DOHH2 (cell line): Measurements from ENCODE around the gene OR2J1.

Experiments
- EZH2phosphoT487 ChIP-seq: fragments of 200-600 bp; sonication (generic); IDR thresholded peaks from 2 replicates; pipeline ENCODE4 v1.6.1; 2017; ENCODE audit warnings: borderline replicate concordance, mild to moderate bottlenecking, antibody characterized with exemption, low read length, moderate library complexity, mixed read lengths
- TF ChIP-seq, protein P1 (sequence below): fragments of 200-600 bp; sonication (generic); IDR thresholded peaks from one replicate; pipeline ENCODE4 v1.5.1; 2014; ENCODE audit warnings: antibody characterized with exemption, mild to moderate bottlenecking, low read depth, low read length; ENCODE audit not compliant: poor library complexity, severe bottlenecking

GRCh38 chr6:29141606-29142005, 42.3 kb downstream of the OR2J1 start:
- TF ChIP-seq, protein P1, sequence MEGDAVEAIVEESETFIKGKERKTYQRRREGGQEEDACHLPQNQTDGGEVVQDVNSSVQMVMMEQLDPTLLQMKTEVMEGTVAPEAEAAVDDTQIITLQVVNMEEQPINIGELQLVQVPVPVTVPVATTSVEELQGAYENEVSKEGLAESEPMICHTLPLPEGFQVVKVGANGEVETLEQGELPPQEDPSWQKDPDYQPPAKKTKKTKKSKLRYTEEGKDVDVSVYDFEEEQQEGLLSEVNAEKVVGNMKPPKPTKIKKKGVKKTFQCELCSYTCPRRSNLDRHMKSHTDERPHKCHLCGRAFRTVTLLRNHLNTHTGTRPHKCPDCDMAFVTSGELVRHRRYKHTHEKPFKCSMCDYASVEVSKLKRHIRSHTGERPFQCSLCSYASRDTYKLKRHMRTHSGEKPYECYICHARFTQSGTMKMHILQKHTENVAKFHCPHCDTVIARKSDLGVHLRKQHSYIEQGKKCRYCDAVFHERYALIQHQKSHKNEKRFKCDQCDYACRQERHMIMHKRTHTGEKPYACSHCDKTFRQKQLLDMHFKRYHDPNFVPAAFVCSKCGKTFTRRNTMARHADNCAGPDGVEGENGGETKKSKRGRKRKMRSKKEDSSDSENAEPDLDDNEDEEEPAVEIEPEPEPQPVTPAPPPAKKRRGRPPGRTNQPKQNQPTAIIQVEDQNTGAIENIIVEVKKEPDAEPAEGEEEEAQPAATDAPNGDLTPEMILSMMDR: no peak
- TF ChIP-seq EZH2phosphoT487: no peak
